Purkinje cell (primary cell): ENCODE results near the gene MBD3L5. TPM values are rescaled to one million over a fixed set of nuclear protein-coding genes. Genes with fewer than 3 reads are reported as not detected.

Experiments
- polyA plus RNA-seq: library from polyadenylated mRNA; unstranded; fragments of >200 nt; fragmentation: Nextera tagmentation; gene quantifications from 2 replicates; pipeline ENCODE4 v1.2.1, GENCODE V29; 2014

The MBD3L5 gene
- not detected in 2 replicates for polyA plus RNA-seq

GRCh38 chr19:7030278-7030677 lies at the start of gene MBD3L5:
Gene MBD3L5, plus strand, starts transcription at chr19:7030578. Its CDS starts 34 bp downstream, at chr19:7030612.

GRCh38 chr19:7021331-7021730 lies 9.0 kb upstream of the MBD3L5 start, which contains the start of gene MBD3L2B:
Gene MBD3L2B, minus strand, starts transcription at chr19:7021431. Its CDS starts 34 bp downstream, at chr19:7021397.

DNA sequence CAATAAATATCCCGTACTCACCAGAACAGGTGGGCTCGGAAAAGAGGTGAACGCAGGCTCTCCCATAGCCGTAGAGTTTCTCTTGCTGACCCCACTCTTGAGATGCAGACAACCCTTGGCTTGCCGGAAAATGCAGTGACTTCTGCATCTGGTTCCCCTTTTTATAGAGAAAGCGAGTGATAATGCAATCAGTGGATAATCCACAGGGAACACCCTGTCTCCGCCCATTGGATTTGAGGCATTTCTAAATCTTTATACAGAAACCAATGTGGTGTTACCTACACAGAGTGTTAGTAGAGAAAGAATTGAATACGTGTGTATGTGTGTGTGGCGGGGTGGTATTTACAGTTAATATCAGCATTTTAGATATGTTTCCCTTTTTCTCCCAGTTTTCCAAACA lies 9.7 kb downstream of the MBD3L5 start, which contains the start of gene MBD3L4:
Gene MBD3L4, minus strand, starts transcription at position 101 of the 400 bp plus-strand sequence. Its CDS starts 35 bp downstream, at position 66.

DNA sequence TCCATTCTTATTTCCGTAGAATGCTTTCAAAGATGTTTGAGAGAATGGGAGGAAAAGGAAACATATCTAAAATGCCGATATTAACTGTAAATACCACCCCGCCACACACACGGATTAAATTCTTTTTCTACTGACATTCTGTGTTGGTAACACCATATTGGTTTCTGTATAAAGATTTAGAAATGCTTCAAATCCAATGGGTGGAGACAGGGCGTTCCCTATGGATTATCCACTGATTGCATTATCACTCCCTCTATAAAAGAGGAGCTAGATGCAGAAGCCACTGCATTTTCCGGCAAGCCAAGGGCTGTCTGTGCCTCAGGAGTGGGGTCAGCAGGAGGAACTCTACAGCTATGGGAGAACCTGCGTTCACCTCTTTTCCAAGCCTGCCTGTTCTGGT lies 18.6 kb downstream of the MBD3L5 start, which contains the start of gene MBD3L2:
Gene MBD3L2, plus strand, starts transcription at position 301 of the 400 bp plus-strand sequence. Its CDS starts 53 bp downstream, at position 354.

GRCh38 chr19:7058576-7058975 lies 28.2 kb downstream of the MBD3L5 start, which contains the start of gene MBD3L3:
Gene MBD3L3, minus strand, starts transcription at chr19:7058676. Its CDS starts 71 bp downstream, at chr19:7058605.

GRCh38 chr19:7069042-7069903 lies 38.9 kb downstream of the MBD3L5 start, which contains the start of gene ZNF557:
Gene ZNF557, plus strand, starts transcription at chr19:7069703. Its CDS starts 5,372 bp downstream, at chr19:7075075.

Other genes with a start within 250 kb of the MBD3L5 start
- not detected in 2 replicates for gene ADGRE1, start 143.0 kb upstream of the MBD3L5 start, polyA plus RNA-seq
- gene MBD3L2B, start 9.1 kb upstream of the MBD3L5 start, polyA plus RNA-seq, result not detected in 2 replicates
- not detected in 2 replicates for gene MBD3L4, start 9.6 kb downstream of the MBD3L5 start, polyA plus RNA-seq
- gene MBD3L2, start 18.7 kb downstream of the MBD3L5 start, polyA plus RNA-seq, result not detected in 2 replicates
- not detected in 2 replicates for gene MBD3L3, start 28.1 kb downstream of the MBD3L5 start, polyA plus RNA-seq
- gene ZNF557, start 39.1 kb downstream of the MBD3L5 start, polyA plus RNA-seq, result 1.9 and 4.4 TPM in 2 replicates